Right lobe of liver (tissue), 4 donors: ENCODE results near the gene ALDH1L1.

ENCODE experiments used
- POLR2A ChIP-seq: fragments of 450-650 bp; IDR thresholded peaks from one replicate; pipeline ENCODE4 v1.6.1; 2017; ENCODE audit warnings: antibody characterized with exemption, mild to moderate bottlenecking
- TF ChIP-seq, protein P1 (sequence below), 4 donors: fragments of 200-600 bp in 3 of 4; fragments of 450-650 bp in 1 of 4; IDR thresholded peaks; one replicate each; pipeline versions ENCODE4 v1.5.1 to v1.8.0; 2016 to 2022; ENCODE audit warnings: antibody characterized with exemption in 4 of 4, mild to moderate bottlenecking in 2 of 4
- donor health status: DM: no; HTN: no; CAD: no.
- donor health status: DM: no; HTN: no; CAD: no.
- donor health status: DM: no; HTN: yes; CAD: no.

DNA sequence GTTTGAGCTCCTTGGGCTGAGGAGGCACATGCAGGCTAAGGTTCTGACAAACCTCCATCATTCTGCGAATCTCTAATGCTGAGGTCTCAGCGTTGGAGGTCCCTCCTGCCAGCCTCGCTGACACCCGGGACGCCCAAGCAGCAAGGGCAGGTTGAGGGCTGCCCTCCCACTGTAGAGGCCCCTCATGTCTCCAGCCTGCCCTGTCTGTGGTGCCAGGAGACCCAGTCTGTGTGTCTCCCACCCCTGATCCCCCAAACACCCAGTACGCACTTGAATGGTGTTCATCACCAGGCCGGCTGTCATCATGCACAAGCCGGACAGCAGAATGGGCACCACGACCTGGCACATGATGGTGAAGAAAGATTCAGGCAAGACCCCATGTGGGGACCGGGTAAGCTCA lies 124.3 kb downstream of the ALDH1L1 start:
- TF ChIP-seq, protein P1, sequence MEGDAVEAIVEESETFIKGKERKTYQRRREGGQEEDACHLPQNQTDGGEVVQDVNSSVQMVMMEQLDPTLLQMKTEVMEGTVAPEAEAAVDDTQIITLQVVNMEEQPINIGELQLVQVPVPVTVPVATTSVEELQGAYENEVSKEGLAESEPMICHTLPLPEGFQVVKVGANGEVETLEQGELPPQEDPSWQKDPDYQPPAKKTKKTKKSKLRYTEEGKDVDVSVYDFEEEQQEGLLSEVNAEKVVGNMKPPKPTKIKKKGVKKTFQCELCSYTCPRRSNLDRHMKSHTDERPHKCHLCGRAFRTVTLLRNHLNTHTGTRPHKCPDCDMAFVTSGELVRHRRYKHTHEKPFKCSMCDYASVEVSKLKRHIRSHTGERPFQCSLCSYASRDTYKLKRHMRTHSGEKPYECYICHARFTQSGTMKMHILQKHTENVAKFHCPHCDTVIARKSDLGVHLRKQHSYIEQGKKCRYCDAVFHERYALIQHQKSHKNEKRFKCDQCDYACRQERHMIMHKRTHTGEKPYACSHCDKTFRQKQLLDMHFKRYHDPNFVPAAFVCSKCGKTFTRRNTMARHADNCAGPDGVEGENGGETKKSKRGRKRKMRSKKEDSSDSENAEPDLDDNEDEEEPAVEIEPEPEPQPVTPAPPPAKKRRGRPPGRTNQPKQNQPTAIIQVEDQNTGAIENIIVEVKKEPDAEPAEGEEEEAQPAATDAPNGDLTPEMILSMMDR (IDR thresholded peaks at IDR 0.05), result no peak
- TF ChIP-seq POLR2A, result no peak
